Heart left ventricle (tissue), 13 donors: ENCODE results near the gene CNTNAP4.

Experiments used
- CTCF ChIP-seq, 12 donors: fragments of 200-600 bp; sonication (generic) in 4 of 12; IDR thresholded peaks; one replicate each; pipeline versions ENCODE4 v1.5.0 to v1.8.0; 2018 to 2022; ENCODE audit warnings: antibody characterized with exemption in 12 of 12, mild to moderate bottlenecking in 5 of 12
- POLR2A ChIP-seq, 2 donors: fragments of 450-650 bp; IDR thresholded peaks; one replicate each; pipeline ENCODE4 v1.6.1; 2017; ENCODE audit warnings: antibody characterized with exemption in 2 of 2, mild to moderate bottlenecking in 2 of 2, moderate library complexity in 2 of 2
- donor health status: ischemic (EF 13 %, LVEDD 7.1; RV severe dilation, severe dysfunction).
- donor health status: DM: no; HTN: yes; CAD: no.
- donor health status: DM: no; HTN: no; CAD: no.
- donor health status: ischemic (EF 25% LVEDD 6.9; RV normal size, moderate dysfunction).
- donor health status: ischemic (EF 25% LVEDD 5.7; RV mildly dilated, moderate dysfunction).
- donor health status: ischemic (EF 35%, LVEDD 5.7; RV mildly dilated, moderate dysfunction).
- donor health status: nonischemic (EF 11% LVEDD 7.7; RV severe dilation, severe dysfunction).
- donor health status: DM: yes; HTN: yes; CAD: no.
- donor health status: PGD.
- donor health status: ischemic (EF 29% LVEDD 5.4; RV normal size, mild dysfunction).
- donor health status: nonischemic (EF 23%, LVEDD 6.1; RV moderate dilation, normal function).

GRCh38 chr16:76529120-76529519 lies 251.9 kb downstream of the CNTNAP4 start:
- no peak for TF ChIP-seq CTCF (IDR thresholded peaks at IDR 0.05)
- TF ChIP-seq POLR2A (IDR thresholded peaks at IDR 0.05): no peak
